H1 (cell line): ENCODE data around the gene PIP5K1B. TPM values are rescaled to one million over a fixed set of nuclear protein-coding genes. Genes with fewer than 3 reads are reported as not detected.
A peak's percentile ranks its signal among the peaks of the same experiment; 100 is the strongest.

ENCODE experiments used
- CHD1 ChIP-seq: IDR thresholded peaks from 2 replicates; pipeline ENCODE4 v1.6.1; 2012; ENCODE audit warnings: low read depth, low read length, improper control_type of control experiment
- CHD2 ChIP-seq: IDR thresholded peaks from 2 replicates; pipeline ENCODE4 v1.6.1; 2012; ENCODE audit warnings: low read length, improper control_type of control experiment
- CTBP2 ChIP-seq: IDR thresholded peaks from 2 replicates; pipeline ENCODE4 v1.7.0; 2011; ENCODE audit warnings: borderline replicate concordance, mild to moderate bottlenecking, moderate library complexity, mixed read lengths, low read length; ENCODE audit not compliant: insufficient read depth, insufficient read length
- CTCF ChIP-seq, 3 experiments: IDR thresholded peaks; 1 replicate in 2 of 3; 2 replicates in 1 of 3; pipeline versions ENCODE4 v1.5.1 to v1.6.1; 2011; ENCODE audit warnings: low read length in 3 of 3, mild to moderate bottlenecking in 3 of 3, inconsistent platforms in 2 of 3, low read depth in 1 of 3, moderate library complexity in 1 of 3; ENCODE audit not compliant: insufficient read depth in 1 of 3; ENCODE audit errors: control extremely low read depth in 1 of 3
- KDM5A ChIP-seq: fragments of 200-600 bp; IDR thresholded peaks from 2 replicates; pipeline ENCODE4 v1.7.1; 2012; ENCODE audit warnings: mild to moderate bottlenecking, low read length, inconsistent platforms, mixed read lengths
- MAFK ChIP-seq: IDR thresholded peaks from 2 replicates; pipeline ENCODE4 v1.6.1; 2012; ENCODE audit warnings: low read depth, mild to moderate bottlenecking, improper control_type of control experiment, low read length
- NRF1 ChIP-seq: IDR thresholded peaks from 2 replicates; pipeline ENCODE4 v1.6.1; 2011; ENCODE audit warnings: mild to moderate bottlenecking, low read depth, low read length, improper control_type of control experiment
- POLR2A ChIP-seq, 2 experiments: IDR thresholded peaks; 1 replicate in 1 of 2; 2 replicates in 1 of 2; pipeline ENCODE4 v1.6.1; 2011; ENCODE audit warnings: low read depth in 2 of 2, low read length in 2 of 2, mild to moderate bottlenecking in 2 of 2; ENCODE audit errors: control extremely low read depth in 1 of 2
- POLR2AphosphoS5 ChIP-seq: IDR thresholded peaks from 2 replicates; pipeline ENCODE4 v1.6.1; 2011; ENCODE audit warnings: low read depth, low read length
- RXRA ChIP-seq: IDR thresholded peaks from 2 replicates; pipeline ENCODE4 v1.6.1; 2011; ENCODE audit warnings: low read depth, mild to moderate bottlenecking, low read length, moderate library complexity; ENCODE audit not compliant: insufficient read depth
- SAP30 ChIP-seq: fragments of 300-600 bp; sonication (generic); IDR thresholded peaks from 2 replicates; pipeline ENCODE4 v1.7.1; 2012; ENCODE audit warnings: low read length, moderate library complexity, mild to moderate bottlenecking, inconsistent platforms; ENCODE audit not compliant: insufficient read depth, insufficient replicate concordance
- SIN3A ChIP-seq, 2 experiments: IDR thresholded peaks in 1 of 2; conservative IDR thresholded peaks in 1 of 2; 2 replicates each; pipeline ENCODE4 v1.6.1; 2011 to 2012; ENCODE audit warnings: low read length in 2 of 2, improper control_type of control experiment in 1 of 2, low read depth in 1 of 2, mild to moderate bottlenecking in 1 of 2
- SIX5 ChIP-seq: IDR thresholded peaks from 2 replicates; pipeline ENCODE4 v1.6.1; 2011; ENCODE audit warnings: mild to moderate bottlenecking, low read depth, low read length
- SRF ChIP-seq: IDR thresholded peaks from 2 replicates; pipeline ENCODE4 v1.6.1; 2011; ENCODE audit warnings: mild to moderate bottlenecking, low read depth, low read length, moderate library complexity
- SUZ12 ChIP-seq: fragments of 200-600 bp; sonication (generic); IDR thresholded peaks from 2 replicates; pipeline ENCODE4 v1.6.1; 2012; ENCODE audit warnings: mild to moderate bottlenecking, inconsistent platforms, low read length, moderate library complexity, mixed read lengths
- TAF1 ChIP-seq: IDR thresholded peaks from 2 replicates; pipeline ENCODE4 v1.6.1; 2011; ENCODE audit warnings: mild to moderate bottlenecking, low read depth, low read length
- TCF12 ChIP-seq: IDR thresholded peaks from 2 replicates; pipeline ENCODE4 v1.6.1; 2011; ENCODE audit warnings: low read depth, mild to moderate bottlenecking, low read length
- USF2 ChIP-seq: IDR thresholded peaks from 2 replicates; pipeline ENCODE4 v1.6.1; 2011; ENCODE audit warnings: low read length, improper control_type of control experiment
- YY1 ChIP-seq: IDR thresholded peaks from 2 replicates; pipeline ENCODE4 v1.6.1; 2011; ENCODE audit warnings: low read depth, mild to moderate bottlenecking, low read length
- polyA plus RNA-seq, 7 experiments: library from polyadenylated mRNA; depleted of rRNA in 3 of 7; stranded (reverse) in 5 of 7; unstranded in 2 of 7; fragments of >200 nt in 5 of 7; fragments of 200-250 nt in 2 of 7; gene quantifications; 1 replicate in 5 of 7; 2 replicates in 1 of 7; 4 replicates in 1 of 7; pipeline versions ENCODE4 v1.2.1 to v1.2.3, GENCODE V29; 2011 to 2013; ENCODE audit warnings: missing spikeins in 2 of 7, mixed read lengths in 2 of 7
- total RNA-seq: library from RNA; stranded (reverse); fragmentation: NEBNext Ultra II Directional; extraction: Animal tissue kit (Norgen Biotek cat#: 25700); gene quantifications from 2 replicates; pipeline ENCODE4 v1.2.1, GENCODE V29; 2021
- TF ChIP-seq, protein P1 (sequence below): IDR thresholded peaks from 2 replicates; pipeline ENCODE4 v1.6.1; 2011; ENCODE audit warnings: low read depth, mild to moderate bottlenecking, low read length; ENCODE audit not compliant: insufficient read depth

The PIP5K1B gene
- total and polyA plus RNA-seq, 2 of the 8 experiments (the other 6 are each of a cell fraction or from before 2014, with no cell fraction given), result 4.7 to 7.7 TPM

DNA sequence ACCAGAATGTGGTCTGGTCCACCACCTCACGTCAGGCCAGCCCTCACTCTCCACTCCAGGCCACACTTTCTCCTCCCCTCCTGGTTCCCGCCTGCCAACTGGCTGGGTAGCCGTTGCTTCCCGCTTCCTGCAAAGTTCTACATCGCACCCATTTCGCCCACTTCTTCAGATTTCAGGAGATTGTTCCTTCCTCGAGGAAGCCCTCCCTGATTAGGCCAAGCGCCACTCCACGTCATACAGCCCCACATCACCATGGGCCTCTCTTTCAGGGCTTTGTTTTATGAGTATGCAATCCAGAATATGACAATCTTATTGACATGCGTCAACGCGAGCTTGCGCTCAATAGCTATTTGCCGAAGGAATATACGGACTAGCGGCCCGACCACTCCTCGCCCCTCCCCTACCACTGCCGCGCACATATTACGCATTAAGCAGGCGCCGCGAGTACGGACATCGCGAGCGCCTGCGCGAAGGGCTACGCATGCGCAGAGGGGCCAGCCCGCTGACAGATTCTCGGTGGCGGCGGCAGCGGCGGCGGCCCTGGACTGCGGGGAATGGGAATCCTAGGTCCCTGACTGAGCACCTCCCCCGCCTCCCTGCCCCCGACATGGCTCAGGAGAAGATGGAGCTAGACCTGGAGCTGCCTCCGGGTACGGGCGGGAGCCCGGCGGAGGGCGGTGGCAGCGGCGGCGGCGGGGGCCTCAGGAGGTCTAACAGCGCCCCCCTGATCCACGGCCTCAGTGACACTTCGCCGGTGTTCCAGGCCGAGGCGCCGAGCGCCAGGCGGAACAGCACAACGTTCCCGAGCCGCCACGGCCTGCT is 74.7 kb downstream of the PIP5K1B start (continued):
- TF ChIP-seq CHD1 (no peak), SAP30 (peak; percentile 75), MAFK (peak; percentile 7; the same call in 1 of the 2 replicates), SIN3A (conservative IDR thresholded peaks at IDR 0.05 in 1 of 2, IDR thresholded peaks at IDR 0.05 in 1 of 2; ENCODE audit: low read depth in 1 of 2, low read length in 2 of 2) (peak; percentile 64 to 79; a peak in 2 of 4 replicates), SIX5 (no peak), CTBP2 (no peak), POLR2AphosphoS5 (peak; percentile 85; the same call in 1 of the 2 replicates), RXRA (no peak), SRF (peak; percentile 87), USF2 (no peak), SUZ12 (no peak), CTCF (IDR thresholded peaks at IDR 0.05; ENCODE audit: control extremely low read depth in 1 of 3, insufficient read depth in 1 of 3, low read depth in 1 of 3, low read length in 3 of 3) (peak in 1 of 3 experiments; percentile 24; a peak in 2 of 4 replicates), CHD2 (peak; percentile 92), TAF1 (peak; percentile 83), POLR2A (IDR thresholded peaks at IDR 0.05; ENCODE audit: control extremely low read depth in 1 of 2, low read depth in 2 of 2, low read length in 2 of 2) (peak; percentile 79 to 81; a peak in 2 of 3 replicates), TCF12 (no peak), KDM5A (peak; percentile 45), YY1 (no peak), NRF1 (peak; percentile 99)
- TF ChIP-seq, protein P1, sequence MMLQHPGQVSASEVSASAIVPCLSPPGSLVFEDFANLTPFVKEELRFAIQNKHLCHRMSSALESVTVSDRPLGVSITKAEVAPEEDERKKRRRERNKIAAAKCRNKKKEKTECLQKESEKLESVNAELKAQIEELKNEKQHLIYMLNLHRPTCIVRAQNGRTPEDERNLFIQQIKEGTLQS, result peak; percentile 97
